GM19328 (cell line): Measurements from ENCODE around the gene OR5T2.
"Not testable (repeated sequence)": the region's sequence is repeated elsewhere in the genome, so short reads cannot be mapped to it uniquely, and the experiment has no call there.

Source experiments
- ATAC-seq: cut with Tn5 transposase; IDR thresholded peaks from one replicate; pipeline ENCODE4 v1.9.1; 2021; ENCODE audit warnings: mild to moderate bottlenecking, moderate library complexity; ENCODE audit not compliant: unreplicated experiment

OR5T2 gene

GRCh38 chr11:56234155-56234554 lies at the start of gene OR5T2:
Gene OR5T2, minus strand, starts transcription at chr11:56234255. Its CDS starts 1,193 bp downstream, at chr11:56233062.
- ATAC-seq, result no peak

DNA sequence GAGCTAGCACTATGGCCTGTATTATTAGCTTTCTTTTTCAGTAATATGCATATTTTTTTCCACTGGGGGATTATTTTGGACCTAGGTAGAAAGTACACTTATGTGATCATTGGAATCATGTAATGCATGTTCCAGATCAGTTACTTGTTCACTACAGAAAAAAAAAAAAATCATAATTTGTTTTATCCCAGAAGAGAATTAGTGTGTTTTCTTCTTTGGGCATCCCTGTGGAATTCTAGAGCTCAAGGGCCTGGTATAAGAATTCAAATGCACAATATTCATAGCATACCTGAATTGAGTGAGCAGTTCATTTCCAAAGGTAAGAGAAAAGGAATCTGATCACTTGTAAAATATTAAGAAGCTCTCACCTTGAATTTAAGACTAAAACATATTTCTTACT lies 39.8 kb upstream of the OR5T2 start, which contains the start of gene OR5T1:
TSS of gene OR5T1 (plus strand) at position 301 of the 400 bp plus-strand sequence. CDS start 1,485 bp downstream, outside the sequence.
- no peak for ATAC-seq

- no peak for ATAC-seq
Observed at GRCh38 chr11:56271092-56271491, 37.0 kb upstream of the OR5T2 start.

- no peak for ATAC-seq
Observed at GRCh38 chr11:56251954-56252353, 17.9 kb upstream of the OR5T2 start, which contains the start of gene OR5T3. Gene OR5T3, plus strand, starts transcription at chr11:56252254. Its CDS starts 0 bp downstream, at chr11:56252254.

DNA sequence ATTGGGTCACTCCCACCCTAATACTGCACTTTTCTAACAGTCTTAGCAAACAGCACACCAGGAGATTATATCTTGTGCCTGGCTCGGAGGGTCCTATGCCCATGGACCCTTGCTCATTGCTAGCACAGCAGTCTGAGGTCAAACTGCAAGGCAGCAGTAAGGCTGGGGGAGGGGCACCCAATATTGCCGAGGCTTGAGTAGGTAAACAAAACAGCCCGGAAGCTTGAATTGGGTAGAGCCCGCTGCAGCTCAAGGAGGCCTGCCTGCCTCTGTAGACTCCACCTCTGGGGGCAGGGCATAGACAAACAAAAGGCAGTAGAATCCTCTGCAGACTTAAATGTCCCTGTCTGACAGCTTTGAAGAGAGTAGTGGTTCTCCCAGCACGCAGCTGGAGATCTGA lies 14.3 kb downstream of the OR5T2 start:
- ATAC-seq, result not testable (repeated sequence)

- no peak for ATAC-seq
Observed at GRCh38 chr11:56214537-56214936, 19.5 kb downstream of the OR5T2 start.

GRCh38 chr11:56207790-56208189 lies 26.3 kb downstream of the OR5T2 start:
- no peak for ATAC-seq

- ATAC-seq, result no peak
Observed at GRCh38 chr11:56197367-56197766, 36.7 kb downstream of the OR5T2 start.

DNA sequence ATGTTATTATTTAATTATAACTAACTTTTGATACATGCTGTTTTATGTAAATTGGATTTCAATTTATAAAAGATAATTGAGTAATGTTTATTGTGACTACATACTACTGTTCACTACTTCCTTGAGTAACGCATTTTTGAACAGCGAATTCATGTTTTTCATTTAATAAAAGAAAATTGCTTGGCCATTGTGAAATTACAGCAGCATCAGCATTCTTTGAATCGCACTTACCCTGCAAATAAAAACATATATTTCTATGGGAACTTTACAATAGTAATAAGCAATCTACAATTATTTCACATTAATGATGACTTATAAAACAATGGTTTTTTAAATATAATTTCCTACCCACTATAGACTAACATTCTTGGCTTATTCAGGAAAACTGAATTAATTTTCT lies 37.4 kb downstream of the OR5T2 start:
- no peak for ATAC-seq

- ATAC-seq, result no peak
Observed at GRCh38 chr11:56188602-56189001, 45.5 kb downstream of the OR5T2 start.

DNA sequence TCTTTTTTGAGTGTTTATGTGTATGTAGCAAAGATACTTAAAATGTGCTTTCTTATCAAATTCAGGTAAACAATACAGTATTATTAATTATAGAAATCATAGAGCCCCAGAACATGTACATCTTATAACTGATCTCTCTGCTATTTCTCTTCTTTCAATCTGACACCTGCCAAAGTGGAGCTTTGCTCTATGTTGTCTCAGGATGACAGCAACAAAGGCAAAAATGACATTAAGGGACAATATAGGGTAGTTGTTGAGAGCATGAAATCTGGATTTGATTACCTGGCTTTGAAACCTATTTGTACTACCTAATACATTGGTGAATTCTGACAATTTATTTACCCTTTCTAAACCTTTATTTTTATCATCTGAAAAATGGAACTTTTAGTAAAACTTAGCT lies 50.6 kb downstream of the OR5T2 start:
- ATAC-seq, result no peak
